HG03095 (cell line): Measurements from ENCODE around the gene IFIT1B.
"Not testable (repeated sequence)": the region's sequence is repeated elsewhere in the genome, so short reads cannot be mapped to it uniquely, and the experiment has no call there.

Source experiments
- ATAC-seq: cut with Tn5 transposase; IDR thresholded peaks from one replicate; pipeline ENCODE4 v1.9.1; 2021; ENCODE audit warnings: moderate library complexity; ENCODE audit not compliant: unreplicated experiment

IFIT1B gene

GRCh38 chr10:89373916-89374711 is 3.7 kb upstream of the IFIT1B start:
- no peak for ATAC-seq

- no peak for ATAC-seq
Observed at GRCh38 chr10:89374713-89375141, 3.1 kb upstream of the IFIT1B start.

GRCh38 chr10:89379103-89379502 is 1.2 kb downstream of the IFIT1B start:
- no peak for ATAC-seq

- ATAC-seq, result no peak
Observed at GRCh38 chr10:89382757-89383156, 4.9 kb downstream of the IFIT1B start.

- no peak for ATAC-seq
Observed at GRCh38 chr10:89384474-89385340, 6.9 kb downstream of the IFIT1B start.

- ATAC-seq, result no peak
Observed at GRCh38 chr10:89388806-89389205, 10.9 kb downstream of the IFIT1B start.

- ATAC-seq, result no peak
Observed at GRCh38 chr10:89389254-89389653, 11.4 kb downstream of the IFIT1B start.

- ATAC-seq, result no peak
Observed at GRCh38 chr10:89390476-89391225, 12.8 kb downstream of the IFIT1B start.

GRCh38 chr10:89391226-89391576 is 13.3 kb downstream of the IFIT1B start:
- not testable (repeated sequence) for ATAC-seq

- peak; percentile 76 for ATAC-seq
Observed at GRCh38 chr10:89391907-89392756, 14.3 kb downstream of the IFIT1B start, which contains the start of gene IFIT1. IFIT1 (plus strand) TSS chr10:89392623; CDS start chr10:89392713, 90 bp downstream.

- no peak for ATAC-seq
Observed at GRCh38 chr10:89392974-89393373, 15.1 kb downstream of the IFIT1B start.

GRCh38 chr10:89393898-89394297 is 16.0 kb downstream of the IFIT1B start:
- ATAC-seq, result no peak

GRCh38 chr10:89395141-89395540 is 17.3 kb downstream of the IFIT1B start:
- no peak for ATAC-seq

- no peak for ATAC-seq
Observed at GRCh38 chr10:89398003-89398749, 20.3 kb downstream of the IFIT1B start.

GRCh38 chr10:89399956-89400355 is 22.1 kb downstream of the IFIT1B start:
- ATAC-seq, result no peak

- no peak for ATAC-seq
Observed at GRCh38 chr10:89403043-89403442, 25.2 kb downstream of the IFIT1B start.

GRCh38 chr10:89404104-89405047 is 26.5 kb downstream of the IFIT1B start:
- ATAC-seq, result no peak

GRCh38 chr10:89406178-89406577 is 28.3 kb downstream of the IFIT1B start:
- not testable (repeated sequence) for ATAC-seq
